Measurements from ENCODE around the gene TNS1.

GRCh38 chr2:217900010-217900779 lies 102.6 kb downstream of the TNS1 start:
- TF ChIP-seq EZH2phosphoT487 (IDR thresholded peaks at IDR 0.05; ENCODE audit: borderline replicate concordance, low read length), result no peak
- no peak for TF ChIP-seq CTCF (conservative IDR thresholded peaks at IDR 0.05; ENCODE audit: low read depth, low read length)
- no peak for TF ChIP-seq EZH2 (IDR thresholded peaks at IDR 0.05; ENCODE audit: low read length, unreplicated experiment)
